PFSK-1 (cell line): ENCODE measurements around the gene RNF223.

Source experiments
- FOXP2 ChIP-seq: optimal IDR thresholded peaks from 2 replicates; pipeline ENCODE3; 2011; ENCODE audit warnings: borderline replicate concordance, control low read depth, inconsistent platforms; ENCODE audit not compliant: insufficient read depth; ENCODE audit errors: extremely low read length, extremely low read depth
- POLR2AphosphoS5 ChIP-seq: IDR thresholded peaks from 2 replicates; pipeline ENCODE4 v1.6.1; 2012; ENCODE audit warnings: low read depth, mild to moderate bottlenecking, control low read depth, low read length, moderate library complexity
- REST ChIP-seq, 2 experiments: IDR thresholded peaks; 2 replicates each; pipeline versions ENCODE4 v1.6.1 to v1.8.0; 2011 to 2012; ENCODE audit warnings: low read depth in 2 of 2, low read length in 2 of 2, control low read depth in 1 of 2, inconsistent platforms in 1 of 2, mild to moderate bottlenecking in 1 of 2, moderate library complexity in 1 of 2; ENCODE audit not compliant: insufficient read depth in 1 of 2
- SIN3A ChIP-seq: IDR thresholded peaks from 2 replicates; pipeline ENCODE4 v1.6.1; 2012; ENCODE audit warnings: mild to moderate bottlenecking, low read length, moderate library complexity, borderline replicate concordance; ENCODE audit not compliant: insufficient read depth
- TAF1 ChIP-seq: IDR thresholded peaks from 2 replicates; pipeline ENCODE4 v1.6.1; 2012; ENCODE audit warnings: low read length, control low read depth, borderline replicate concordance; ENCODE audit not compliant: insufficient read depth

RNF223 gene

DNA sequence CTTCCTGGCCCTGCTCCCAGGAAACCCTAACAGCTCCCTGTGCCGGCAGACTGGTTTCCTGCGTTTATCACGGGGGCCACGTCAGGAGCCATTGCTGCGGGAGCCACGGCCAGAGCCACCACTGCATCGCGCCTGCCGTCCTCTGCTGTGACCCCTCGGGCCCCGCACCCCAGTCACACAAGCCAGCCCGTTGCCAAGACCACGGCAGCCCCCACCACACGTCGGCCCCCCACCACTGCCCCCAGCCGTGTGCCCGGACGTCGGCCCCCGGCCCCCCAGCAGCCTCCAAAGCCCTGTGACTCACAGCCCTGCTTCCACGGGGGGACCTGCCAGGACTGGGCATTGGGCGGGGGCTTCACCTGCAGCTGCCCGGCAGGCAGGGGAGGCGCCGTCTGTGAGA, 26.1 kb downstream of the RNF223 start:
- TF ChIP-seq FOXP2 (no peak), REST (IDR thresholded peaks at IDR 0.05; ENCODE audit: insufficient read depth in 1 of 2, low read depth in 2 of 2, low read length in 2 of 2) (no peak), SIN3A (no peak), POLR2AphosphoS5 (no peak), TAF1 (no peak)

- TF ChIP-seq TAF1 (no peak), POLR2AphosphoS5 (no peak), FOXP2 (no peak), REST (IDR thresholded peaks at IDR 0.05; ENCODE audit: insufficient read depth in 1 of 2, low read depth in 2 of 2, low read length in 2 of 2) (no peak), SIN3A (no peak)
Measured at GRCh38 chr1:1047407-1047806, 26.7 kb downstream of the RNF223 start.

DNA sequence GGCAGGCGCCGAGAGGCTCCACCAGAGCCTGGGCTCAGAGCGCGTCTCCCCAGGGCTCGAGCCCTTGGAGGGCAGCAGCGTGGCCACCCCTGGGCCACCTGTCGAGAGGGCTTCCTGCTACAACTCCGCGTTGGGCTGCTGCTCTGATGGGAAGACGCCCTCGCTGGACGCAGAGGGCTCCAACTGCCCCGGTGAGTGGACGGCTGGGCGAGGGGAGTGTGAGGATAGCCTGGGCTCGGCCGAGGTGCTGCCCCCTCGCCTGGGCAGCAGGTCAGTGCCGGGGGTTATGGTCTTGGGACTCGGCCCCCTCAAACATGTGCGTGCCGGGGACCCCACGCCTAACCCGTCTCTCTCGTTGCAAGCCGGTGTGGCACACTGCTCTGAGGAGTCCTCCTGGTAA, 27.3 kb downstream of the RNF223 start:
- no peak for TF ChIP-seq SIN3A
- no peak for TF ChIP-seq FOXP2
- TF ChIP-seq REST (IDR thresholded peaks at IDR 0.05; ENCODE audit: insufficient read depth in 1 of 2, low read depth in 2 of 2, low read length in 2 of 2) = no peak
- no peak for TF ChIP-seq TAF1
- no peak for TF ChIP-seq POLR2AphosphoS5

DNA sequence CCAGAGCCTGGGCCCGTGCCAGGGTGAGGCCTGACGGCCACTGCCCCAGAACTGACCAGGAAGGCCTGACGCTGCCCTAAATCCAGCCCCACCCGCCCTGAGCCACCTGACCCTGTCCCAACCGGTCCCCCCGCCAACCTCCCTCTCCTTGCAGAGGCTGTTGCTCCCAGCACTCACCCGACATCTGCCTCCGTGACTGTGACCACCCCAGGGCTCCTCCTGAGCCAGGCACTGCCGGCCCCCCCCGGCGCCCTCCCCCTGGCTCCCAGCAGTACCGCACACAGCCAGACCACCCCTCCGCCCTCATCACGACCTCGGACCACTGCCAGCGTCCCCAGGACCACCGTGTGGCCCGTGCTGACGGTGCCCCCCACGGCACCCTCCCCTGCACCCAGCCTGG, 27.9 kb downstream of the RNF223 start:
- TF ChIP-seq SIN3A = no peak
- TF ChIP-seq POLR2AphosphoS5 = no peak
- no peak for TF ChIP-seq FOXP2
- TF ChIP-seq REST (IDR thresholded peaks at IDR 0.05; ENCODE audit: insufficient read depth in 1 of 2, low read depth in 2 of 2, low read length in 2 of 2) = no peak
- no peak for TF ChIP-seq TAF1

GRCh38 chr1:1045129-1045528, 29.0 kb downstream of the RNF223 start:
- TF ChIP-seq SIN3A (no peak), TAF1 (no peak), FOXP2 (no peak), REST (IDR thresholded peaks at IDR 0.05; ENCODE audit: insufficient read depth in 1 of 2, low read depth in 2 of 2, low read length in 2 of 2) (no peak), POLR2AphosphoS5 (no peak)
